Measurements from ENCODE around the gene DBF4B. TPM values are rescaled to one million over a fixed set of nuclear protein-coding genes. Genes with fewer than 3 reads are reported as not detected.

DBF4B gene
- total RNA-seq, 1 donor from 2014 or later: 27.7 TPM

DNA sequence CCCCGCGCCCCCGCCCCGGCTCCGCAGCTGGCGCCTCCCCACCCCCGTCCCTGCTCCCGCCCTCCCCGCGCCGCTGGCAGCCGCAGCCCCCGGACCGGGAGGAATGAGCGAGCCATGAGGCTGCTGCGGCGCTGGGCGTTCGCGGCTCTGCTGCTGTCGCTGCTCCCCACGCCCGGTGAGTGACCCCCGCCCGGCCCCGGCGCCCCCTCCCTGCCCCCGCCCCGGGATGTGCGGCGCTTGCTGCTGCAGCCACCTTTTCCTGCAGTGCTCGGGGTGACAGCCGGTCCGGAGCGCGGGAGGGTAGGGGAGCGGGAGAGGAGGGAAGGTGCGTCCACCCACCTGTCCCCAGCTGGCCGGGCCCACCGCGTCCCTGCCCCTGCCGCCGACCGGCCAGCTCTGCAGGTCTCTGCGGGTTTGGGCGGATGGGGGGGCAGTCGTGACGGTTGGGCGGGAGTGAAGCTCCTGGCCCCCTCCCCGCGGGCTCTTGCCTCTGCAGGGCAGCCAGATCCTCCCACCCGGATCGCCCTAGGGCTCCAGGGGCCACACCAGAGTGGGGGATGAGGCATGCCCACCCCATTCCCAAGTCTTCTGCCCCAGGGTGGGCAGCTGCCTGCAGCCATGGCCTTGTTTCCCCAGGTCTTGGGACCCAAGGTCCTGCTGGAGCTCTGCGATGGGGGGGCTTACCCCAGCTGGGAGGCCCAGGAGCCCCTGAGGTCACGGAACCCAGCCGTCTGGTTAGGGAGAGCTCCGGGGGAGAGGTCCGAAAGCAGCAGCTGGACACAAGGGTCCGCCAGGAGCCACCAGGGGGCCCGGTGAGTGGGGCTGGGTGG is 50.8 kb downstream of the DBF4B start:
- Mint-ChIP-seq H3K4me1 (ENCODE audit: unreplicated experiment) (no peaks in the 10 kb centered on the region), H3K9me3 (no peaks in the 10 kb centered on the region), H3K27ac (no peak overlapping the region), H3K36me3 (no peaks in the 10 kb centered on the region), H3K4me3 (no peak overlapping the region), H3K27me3 (peaks cover 24% of the 10 kb centered on the region)
- DNase-seq (ENCODE audit: extremely low spot score, unreplicated experiment): no peak
- TF ChIP-seq, protein P1, sequence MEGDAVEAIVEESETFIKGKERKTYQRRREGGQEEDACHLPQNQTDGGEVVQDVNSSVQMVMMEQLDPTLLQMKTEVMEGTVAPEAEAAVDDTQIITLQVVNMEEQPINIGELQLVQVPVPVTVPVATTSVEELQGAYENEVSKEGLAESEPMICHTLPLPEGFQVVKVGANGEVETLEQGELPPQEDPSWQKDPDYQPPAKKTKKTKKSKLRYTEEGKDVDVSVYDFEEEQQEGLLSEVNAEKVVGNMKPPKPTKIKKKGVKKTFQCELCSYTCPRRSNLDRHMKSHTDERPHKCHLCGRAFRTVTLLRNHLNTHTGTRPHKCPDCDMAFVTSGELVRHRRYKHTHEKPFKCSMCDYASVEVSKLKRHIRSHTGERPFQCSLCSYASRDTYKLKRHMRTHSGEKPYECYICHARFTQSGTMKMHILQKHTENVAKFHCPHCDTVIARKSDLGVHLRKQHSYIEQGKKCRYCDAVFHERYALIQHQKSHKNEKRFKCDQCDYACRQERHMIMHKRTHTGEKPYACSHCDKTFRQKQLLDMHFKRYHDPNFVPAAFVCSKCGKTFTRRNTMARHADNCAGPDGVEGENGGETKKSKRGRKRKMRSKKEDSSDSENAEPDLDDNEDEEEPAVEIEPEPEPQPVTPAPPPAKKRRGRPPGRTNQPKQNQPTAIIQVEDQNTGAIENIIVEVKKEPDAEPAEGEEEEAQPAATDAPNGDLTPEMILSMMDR (conservative IDR thresholded peaks at IDR 0.05): peak; percentile 55

DNA sequence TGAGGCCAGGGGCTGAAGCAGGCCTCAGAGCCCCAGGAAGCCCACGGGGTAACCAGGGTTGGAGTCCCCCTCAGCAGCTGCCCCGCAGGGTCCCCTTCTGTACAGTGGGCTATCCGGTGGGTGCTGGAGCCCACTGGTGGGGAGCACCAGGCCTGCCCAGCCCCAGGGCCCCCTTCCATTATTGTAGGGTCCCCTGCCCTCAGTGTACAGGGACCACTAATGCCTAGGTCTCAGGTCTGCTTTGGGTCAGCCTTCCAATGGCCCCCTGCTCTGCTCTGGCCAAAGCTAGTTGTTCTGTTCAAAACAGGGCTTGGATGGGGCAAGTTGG is 51.4 kb downstream of the DBF4B start:
- H3K9me3 Mint-ChIP-seq: no peaks in the 10 kb centered on the region
- H3K27me3 Mint-ChIP-seq: peaks cover 24% of the 10 kb centered on the region
- DNase-seq (ENCODE audit: extremely low spot score, unreplicated experiment): no peak
- peak overlapping the region; percentile 54 for H3K4me3 Mint-ChIP-seq
- TF ChIP-seq, protein P1 (conservative IDR thresholded peaks at IDR 0.05): no peak
- H3K4me1 Mint-ChIP-seq (ENCODE audit: unreplicated experiment): no peaks in the 10 kb centered on the region
- H3K36me3 Mint-ChIP-seq: no peaks in the 10 kb centered on the region
- no peak overlapping the region for H3K27ac Mint-ChIP-seq

DNA sequence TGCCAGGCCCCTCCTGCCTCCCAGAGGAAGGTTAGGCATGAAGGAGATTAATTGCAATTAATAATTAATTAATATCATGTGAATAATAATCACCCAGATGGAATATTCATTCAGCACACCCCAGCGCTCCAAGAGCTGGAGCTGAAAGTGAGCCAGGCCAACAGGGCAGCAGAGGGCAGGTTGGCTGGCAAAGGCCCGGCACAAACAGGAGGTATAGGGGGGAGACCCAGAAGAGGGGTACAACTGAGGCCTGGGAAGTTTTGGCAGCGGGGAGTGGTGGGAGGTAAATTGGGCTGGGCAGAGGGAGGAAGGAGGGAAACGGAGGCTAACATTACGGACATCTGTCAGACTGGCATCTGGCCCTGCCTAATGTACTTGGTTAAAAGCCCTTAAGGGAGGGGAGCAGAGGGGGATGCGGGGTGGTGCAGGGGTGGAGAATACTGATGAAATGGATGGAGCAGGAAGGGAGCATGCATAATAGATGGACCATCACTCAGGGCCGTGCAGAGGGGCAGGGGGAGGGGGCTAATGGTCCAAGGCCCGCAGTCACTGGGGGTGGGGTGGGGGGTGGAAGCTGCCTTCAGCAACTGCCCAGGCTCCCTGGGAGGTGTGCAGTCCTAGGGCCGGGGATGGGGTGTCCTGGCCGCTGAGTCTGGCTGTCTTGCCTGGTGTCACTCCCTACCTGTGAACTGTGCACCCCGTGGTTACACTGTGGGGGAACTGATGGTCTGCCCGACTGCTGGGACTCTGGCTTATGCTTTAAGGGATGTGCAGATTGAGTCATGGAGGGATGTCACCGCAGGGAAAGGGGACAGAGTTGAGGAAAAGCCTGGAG is 52.2 kb downstream of the DBF4B start:
- H3K27ac Mint-ChIP-seq: no peak overlapping the region
- TF ChIP-seq, protein P1 (conservative IDR thresholded peaks at IDR 0.05): no peak
- no peaks in the 10 kb centered on the region for H3K36me3 Mint-ChIP-seq
- peaks cover 24% of the 10 kb centered on the region for H3K27me3 Mint-ChIP-seq
- H3K9me3 Mint-ChIP-seq: no peaks in the 10 kb centered on the region
- no peak for DNase-seq (ENCODE audit: extremely low spot score, unreplicated experiment)
- H3K4me1 Mint-ChIP-seq (ENCODE audit: unreplicated experiment): no peaks in the 10 kb centered on the region
- peak overlapping the region; percentile 66 for H3K4me3 Mint-ChIP-seq

DNA sequence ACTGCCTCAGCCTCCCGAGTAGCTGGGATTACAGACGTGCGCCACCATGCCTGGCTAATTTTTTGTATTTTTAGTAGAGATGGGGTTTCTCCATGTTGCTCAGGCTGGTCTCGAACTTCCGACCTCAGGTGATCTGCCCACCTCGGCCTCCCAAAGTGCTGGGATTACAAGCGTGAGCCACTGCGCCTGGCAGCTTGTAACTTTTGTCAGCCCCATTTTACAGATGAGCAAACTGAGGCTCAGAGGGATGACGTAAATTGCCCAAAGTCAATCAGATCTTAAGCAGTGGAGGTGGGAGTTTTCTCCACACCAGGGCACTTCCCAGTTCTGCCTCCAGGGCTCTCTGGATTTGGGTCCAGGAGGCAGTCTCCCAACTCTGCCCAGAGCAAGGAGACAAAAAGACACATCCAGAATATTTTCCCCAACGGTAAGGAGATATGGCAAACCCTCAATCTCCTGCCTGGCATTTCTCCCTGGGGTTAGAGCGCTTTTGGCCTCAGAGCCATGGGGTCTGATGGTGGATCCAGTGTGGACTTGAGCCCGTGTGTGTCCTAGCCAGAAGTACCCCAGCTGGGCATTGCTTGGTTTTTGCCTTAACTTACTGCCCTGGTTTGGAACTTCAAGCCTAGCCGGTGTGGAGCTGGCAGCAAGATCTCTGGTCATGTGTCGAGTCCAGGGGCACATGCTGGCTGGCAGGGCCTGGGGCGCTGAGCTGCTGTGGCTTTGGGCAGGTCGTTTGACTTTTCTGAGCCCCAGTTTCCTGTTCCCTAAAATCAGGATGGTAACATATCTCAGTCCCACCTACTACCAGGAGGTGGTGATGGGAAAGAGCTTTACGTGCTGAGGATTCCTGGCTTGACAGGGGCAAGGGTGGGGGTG is 53.7 kb downstream of the DBF4B start:
- Mint-ChIP-seq H3K36me3 (no peaks in the 10 kb centered on the region), H3K4me1 (ENCODE audit: unreplicated experiment) (no peaks in the 10 kb centered on the region), H3K4me3 (no peak overlapping the region), H3K27ac (no peak overlapping the region), H3K27me3 (peaks cover 22% of the 10 kb centered on the region), H3K9me3 (no peaks in the 10 kb centered on the region)
- TF ChIP-seq, protein P1 (conservative IDR thresholded peaks at IDR 0.05): peak; percentile 34
- no peak for DNase-seq (ENCODE audit: extremely low spot score, unreplicated experiment)

DNA sequence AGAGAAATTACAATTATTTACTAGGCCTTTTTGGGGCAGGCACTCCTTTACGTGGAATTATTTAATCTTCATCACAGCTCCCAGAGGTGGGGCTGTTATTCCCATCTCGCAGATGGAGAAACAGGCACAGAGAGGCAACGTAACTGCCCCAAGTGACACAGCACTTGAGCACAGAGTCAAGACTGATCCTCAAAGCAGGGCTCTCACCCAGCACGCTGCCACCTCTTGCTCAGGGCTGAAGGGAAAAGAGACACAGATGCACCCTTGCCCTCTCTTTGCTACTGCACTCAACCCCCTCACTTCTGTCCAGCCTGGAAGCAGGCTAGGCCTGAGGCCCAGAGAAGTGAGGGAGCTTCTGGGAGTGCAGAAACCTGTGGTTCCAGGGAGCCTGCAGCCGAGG is 54.7 kb downstream of the DBF4B start:
- H3K27me3 Mint-ChIP-seq: peaks cover 14% of the 10 kb centered on the region
- H3K36me3 Mint-ChIP-seq: no peaks in the 10 kb centered on the region
- DNase-seq (ENCODE audit: extremely low spot score, unreplicated experiment): no peak
- H3K4me3 Mint-ChIP-seq: no peak overlapping the region
- no peaks in the 10 kb centered on the region for H3K4me1 Mint-ChIP-seq (ENCODE audit: unreplicated experiment)
- H3K27ac Mint-ChIP-seq: no peak overlapping the region
- no peaks in the 10 kb centered on the region for H3K9me3 Mint-ChIP-seq
- TF ChIP-seq, protein P1 (conservative IDR thresholded peaks at IDR 0.05): no peak

Data from type B pancreatic cell (in vitro differentiated cells).